OCI-LY1 (cell line): Measurements from ENCODE around the gene WWOX.

Experiments used
- H2AFZ ChIP-seq: fragments of 200-600 bp; sonication (generic), shearing (Covaris generic); 2 replicates; pipeline ENCODE4 v1.6.0; 2014; ENCODE audit warnings: antibody characterized with exemption, mild to moderate bottlenecking, low read length
- H3F3A ChIP-seq: fragments of 200-600 bp; sonication (generic), shearing (Covaris generic); 2 replicates; pipeline ENCODE4 v1.6.0; 2014; ENCODE audit warnings: mild to moderate bottlenecking, antibody characterized with exemption, low read length, moderate library complexity; ENCODE audit not compliant: insufficient read depth
- H3K27ac ChIP-seq: fragments of 200-600 bp; sonication (generic); 2 replicates; pipeline ENCODE4 v1.5.1; 2014; ENCODE audit warnings: low read length, mixed run types, mild to moderate bottlenecking, low read depth; ENCODE audit not compliant: poor library complexity, severe bottlenecking
- H3K27me3 ChIP-seq: fragments of 200-600 bp; sonication (generic); 2 replicates; pipeline ENCODE4 v1.6.0; 2014; ENCODE audit warnings: antibody characterized with exemption, mild to moderate bottlenecking, low read length, moderate library complexity; ENCODE audit not compliant: insufficient read depth
- H3K36me3 ChIP-seq: fragments of 200-600 bp; sonication (generic); 2 replicates; pipeline ENCODE4 v1.6.1; 2014; ENCODE audit warnings: mild to moderate bottlenecking, antibody characterized with exemption, low read length, moderate library complexity, mixed read lengths; ENCODE audit not compliant: insufficient read depth
- H3K4me1 ChIP-seq: fragments of 200-600 bp; sonication (generic); 2 replicates; pipeline ENCODE4 v1.5.1; 2014; ENCODE audit warnings: mild to moderate bottlenecking, low read length, moderate library complexity; ENCODE audit not compliant: insufficient read depth, severe bottlenecking
- H3K4me2 ChIP-seq: fragments of 200-600 bp; sonication (generic), shearing (Covaris generic); 2 replicates; pipeline ENCODE4 v1.6.1; 2014; ENCODE audit warnings: low read length
- H3K4me3 ChIP-seq: fragments of 200-600 bp; sonication (generic); 2 replicates; pipeline ENCODE4 v1.5.1; 2014; ENCODE audit warnings: low read length, low read depth, mild to moderate bottlenecking, mixed read lengths; ENCODE audit not compliant: poor library complexity, severe bottlenecking
- H3K79me2 ChIP-seq: fragments of 200-600 bp; shearing (Covaris generic); 2 replicates; pipeline ENCODE4 v1.6.1; 2016; ENCODE audit warnings: mixed run types, low read length, mixed read lengths; ENCODE audit not compliant: insufficient read depth
- H3K9ac ChIP-seq: fragments of 200-600 bp; sonication (generic), shearing (Covaris generic); 2 replicates; pipeline ENCODE4 v1.6.1; 2014; ENCODE audit warnings: mild to moderate bottlenecking, low read length, mixed read lengths
- H3K9me2 ChIP-seq: fragments of 200-600 bp; sonication (generic), shearing (Covaris generic); 2 replicates; pipeline ENCODE4 v1.6.1; 2014; ENCODE audit warnings: low read depth, mild to moderate bottlenecking, low read length, mixed read lengths
- H3K9me3 ChIP-seq: fragments of 200-600 bp; shearing (Covaris generic); 2 replicates; pipeline ENCODE4 v1.6.1; 2014; ENCODE audit warnings: low read length, mixed read lengths
- H4K20me1 ChIP-seq: fragments of 200-600 bp; sonication (generic), shearing (Covaris generic); 2 replicates; pipeline ENCODE4 v1.6.0; 2016; ENCODE audit warnings: mild to moderate bottlenecking, low read length; ENCODE audit not compliant: insufficient read depth
- CTCF ChIP-seq: fragments of 200-600 bp; sonication (generic), shearing (Covaris generic); IDR thresholded peaks from 2 replicates; pipeline ENCODE4 v1.5.1; 2017; ENCODE audit warnings: mild to moderate bottlenecking, antibody characterized with exemption, low read length, moderate library complexity, mixed read lengths
- EZH2 ChIP-seq: fragments of 200-600 bp; sonication (generic), shearing (Covaris generic); IDR thresholded peaks from 2 replicates; pipeline ENCODE4 v1.8.0; 2017; ENCODE audit warnings: borderline replicate concordance, mixed run types, mild to moderate bottlenecking, antibody characterized with exemption, low read length, moderate library complexity, mixed read lengths

Gene WWOX

GRCh38 chr16:78969721-78970120 lies 870.3 kb downstream of the WWOX start:
- TF ChIP-seq CTCF (no peak), EZH2 (no peak)

GRCh38 chr16:78970650-78971049 lies 871.2 kb downstream of the WWOX start:
- H3F3A ChIP-seq: no peaks in the 10 kb centered on the region
- H3K36me3 ChIP-seq: no peaks in the 10 kb centered on the region
- H3K79me2 ChIP-seq: no peaks in the 10 kb centered on the region
- H3K4me2 ChIP-seq: no peak overlapping the region
- H3K27me3 ChIP-seq: no peaks in the 10 kb centered on the region
- H4K20me1 ChIP-seq: no peaks in the 10 kb centered on the region
- H3K9me2 ChIP-seq: no peaks in the 10 kb centered on the region
- no peaks in the 10 kb centered on the region for H3K4me1 ChIP-seq
- TF ChIP-seq EZH2 (no peak), CTCF (no peak)
- no peaks in the 10 kb centered on the region for H3K9me3 ChIP-seq
- no peak overlapping the region for H3K4me3 ChIP-seq
- H3K27ac ChIP-seq: no peak overlapping the region
- no peak overlapping the region for H3K9ac ChIP-seq
- no peak overlapping the region for H2AFZ ChIP-seq

More at GRCh38 chr16:78969721-78970120, 870.3 kb downstream of the WWOX start:
- no peaks in the 10 kb centered on the region for H3K36me3 ChIP-seq
- H3K4me2 ChIP-seq: no peak overlapping the region
- no peak overlapping the region for H2AFZ ChIP-seq
- H3K27me3 ChIP-seq: no peaks in the 10 kb centered on the region
- H3K9ac ChIP-seq: no peak overlapping the region
- H3K4me1 ChIP-seq: no peaks in the 10 kb centered on the region
- H3K79me2 ChIP-seq: no peaks in the 10 kb centered on the region
- H3K9me2 ChIP-seq: no peaks in the 10 kb centered on the region
- H3F3A ChIP-seq: no peaks in the 10 kb centered on the region
- H4K20me1 ChIP-seq: no peaks in the 10 kb centered on the region
- H3K27ac ChIP-seq: no peak overlapping the region
- no peak overlapping the region for H3K4me3 ChIP-seq
- no peaks in the 10 kb centered on the region for H3K9me3 ChIP-seq

GRCh38 chr16:78972006-78972405 lies 872.6 kb downstream of the WWOX start:
- no peak overlapping the region for H3K27ac ChIP-seq
- no peaks in the 10 kb centered on the region for H4K20me1 ChIP-seq
- H3F3A ChIP-seq: no peaks in the 10 kb centered on the region
- no peak overlapping the region for H2AFZ ChIP-seq
- H3K4me1 ChIP-seq: no peaks in the 10 kb centered on the region
- no peak overlapping the region for H3K9ac ChIP-seq
- H3K4me3 ChIP-seq: no peak overlapping the region
- no peaks in the 10 kb centered on the region for H3K36me3 ChIP-seq
- no peaks in the 10 kb centered on the region for H3K27me3 ChIP-seq
- TF ChIP-seq CTCF (no peak), EZH2 (no peak)
- no peaks in the 10 kb centered on the region for H3K9me3 ChIP-seq
- H3K79me2 ChIP-seq: no peaks in the 10 kb centered on the region
- no peaks in the 10 kb centered on the region for H3K9me2 ChIP-seq
- no peak overlapping the region for H3K4me2 ChIP-seq
